Body of pancreas (tissue), 4 donors: Measurements from ENCODE around the gene GABRG3.

Experiments used
- POLR2A ChIP-seq, 3 donors: fragments of 450-650 bp; IDR thresholded peaks; one replicate each; pipeline ENCODE4 v1.6.1; 2016; ENCODE audit warnings: antibody characterized with exemption in 3 of 3, mild to moderate bottlenecking in 2 of 3
- TF ChIP-seq, protein P1 (sequence below), 7 experiments: fragments of 450-650 bp in 4 of 7; fragments of 200-600 bp in 3 of 7; sonication (generic) in 3 of 7; IDR thresholded peaks; one replicate each; pipeline ENCODE4 v1.5.1; 2016 to 2019; ENCODE audit warnings: antibody characterized with exemption in 7 of 7

DNA sequence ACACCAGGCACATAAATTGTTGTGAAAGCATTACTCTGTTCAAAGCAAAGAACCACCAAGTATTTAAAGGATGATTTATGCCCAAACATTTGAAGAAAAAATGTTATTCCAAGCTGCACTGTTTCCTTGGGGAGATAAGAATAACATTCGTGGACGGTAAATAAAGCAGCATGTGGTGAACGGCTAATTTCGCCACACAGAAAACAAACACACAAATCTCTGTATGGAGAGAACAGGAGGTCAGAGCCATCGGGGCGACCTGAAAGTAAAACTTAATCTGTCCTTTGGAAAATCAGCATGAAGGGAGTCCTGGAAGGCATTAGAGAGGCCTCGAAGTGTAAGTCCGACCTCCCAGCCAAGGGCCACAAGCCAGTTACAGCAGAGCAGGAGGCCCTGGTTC lies 27.1 kb upstream of the GABRG3 start:
- TF ChIP-seq, protein P1, sequence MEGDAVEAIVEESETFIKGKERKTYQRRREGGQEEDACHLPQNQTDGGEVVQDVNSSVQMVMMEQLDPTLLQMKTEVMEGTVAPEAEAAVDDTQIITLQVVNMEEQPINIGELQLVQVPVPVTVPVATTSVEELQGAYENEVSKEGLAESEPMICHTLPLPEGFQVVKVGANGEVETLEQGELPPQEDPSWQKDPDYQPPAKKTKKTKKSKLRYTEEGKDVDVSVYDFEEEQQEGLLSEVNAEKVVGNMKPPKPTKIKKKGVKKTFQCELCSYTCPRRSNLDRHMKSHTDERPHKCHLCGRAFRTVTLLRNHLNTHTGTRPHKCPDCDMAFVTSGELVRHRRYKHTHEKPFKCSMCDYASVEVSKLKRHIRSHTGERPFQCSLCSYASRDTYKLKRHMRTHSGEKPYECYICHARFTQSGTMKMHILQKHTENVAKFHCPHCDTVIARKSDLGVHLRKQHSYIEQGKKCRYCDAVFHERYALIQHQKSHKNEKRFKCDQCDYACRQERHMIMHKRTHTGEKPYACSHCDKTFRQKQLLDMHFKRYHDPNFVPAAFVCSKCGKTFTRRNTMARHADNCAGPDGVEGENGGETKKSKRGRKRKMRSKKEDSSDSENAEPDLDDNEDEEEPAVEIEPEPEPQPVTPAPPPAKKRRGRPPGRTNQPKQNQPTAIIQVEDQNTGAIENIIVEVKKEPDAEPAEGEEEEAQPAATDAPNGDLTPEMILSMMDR (IDR thresholded peaks at IDR 0.05) = no peak
- TF ChIP-seq POLR2A (IDR thresholded peaks at IDR 0.05) = no peak
